ENCODE data around the gene GM2A. TPM values are rescaled to one million over a fixed set of nuclear protein-coding genes. Genes with fewer than 3 reads are reported as not detected.

GM2A gene
- total and polyA plus RNA-seq, 8 donors: 6.4 to 25.0 (median 10.9) TPM

GRCh38 chr5:151318850-151319732, 66.1 kb downstream of the GM2A start:
- WGBS, 2 donors: 39 to 43% methylated on average over 2 of the region's 2 CpGs
- intact Hi-C loops (cut with DNase I): no loop called here
- H3K36me3 ChIP-seq: no peaks in the 10 kb centered on the region
- no peak overlapping the region for H3K27ac ChIP-seq
- H3K4me3 ChIP-seq: no peak overlapping the region
- FAIRE-seq: no peak
- DNase-seq: peak in 1 of 6 donors; percentile 5
- ATAC-seq: peak in 3 of 4 donors; percentile 50 to 55 (median 52)
- H3K9me3 ChIP-seq: no peaks in the 10 kb centered on the region
- H3K27me3 ChIP-seq: no peaks in the 10 kb centered on the region
- no peaks in the 10 kb centered on the region for H3K4me1 ChIP-seq
- TF ChIP-seq, protein P1, sequence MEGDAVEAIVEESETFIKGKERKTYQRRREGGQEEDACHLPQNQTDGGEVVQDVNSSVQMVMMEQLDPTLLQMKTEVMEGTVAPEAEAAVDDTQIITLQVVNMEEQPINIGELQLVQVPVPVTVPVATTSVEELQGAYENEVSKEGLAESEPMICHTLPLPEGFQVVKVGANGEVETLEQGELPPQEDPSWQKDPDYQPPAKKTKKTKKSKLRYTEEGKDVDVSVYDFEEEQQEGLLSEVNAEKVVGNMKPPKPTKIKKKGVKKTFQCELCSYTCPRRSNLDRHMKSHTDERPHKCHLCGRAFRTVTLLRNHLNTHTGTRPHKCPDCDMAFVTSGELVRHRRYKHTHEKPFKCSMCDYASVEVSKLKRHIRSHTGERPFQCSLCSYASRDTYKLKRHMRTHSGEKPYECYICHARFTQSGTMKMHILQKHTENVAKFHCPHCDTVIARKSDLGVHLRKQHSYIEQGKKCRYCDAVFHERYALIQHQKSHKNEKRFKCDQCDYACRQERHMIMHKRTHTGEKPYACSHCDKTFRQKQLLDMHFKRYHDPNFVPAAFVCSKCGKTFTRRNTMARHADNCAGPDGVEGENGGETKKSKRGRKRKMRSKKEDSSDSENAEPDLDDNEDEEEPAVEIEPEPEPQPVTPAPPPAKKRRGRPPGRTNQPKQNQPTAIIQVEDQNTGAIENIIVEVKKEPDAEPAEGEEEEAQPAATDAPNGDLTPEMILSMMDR (IDR thresholded peaks at IDR 0.05): no peak

Other genes with a start within 250 kb of the GM2A start
- 100 to 1,000 TPM in 1 of 6 donors, 10 to 100 TPM in 5; 26.3 to 131 (median 46.5) TPM for gene GPX3, start 232.6 kb upstream of the GM2A start, total RNA-seq
- 100 to 1,000 TPM; 271 to 298 TPM for gene GPX3, start 232.6 kb upstream of the GM2A start, polyA plus RNA-seq
- gene TNIP1, start 172.2 kb upstream of the GM2A start, total RNA-seq: 100 to 1,000 TPM in 1 of 6 donors, 10 to 100 TPM in 5; 66.3 to 118 (median 71.0) TPM
- gene TNIP1, start 172.2 kb upstream of the GM2A start, polyA plus RNA-seq: 10 to 100 TPM; 36.4 to 54.7 TPM
- 10 to 100 TPM; 39.6 to 70.8 (median 48.7) TPM for gene ANXA6, start 95.4 kb upstream of the GM2A start, total RNA-seq
- 10 to 100 TPM; 37.0 to 64.2 TPM for gene ANXA6, start 95.4 kb upstream of the GM2A start, polyA plus RNA-seq
- gene CCDC69, start 29.1 kb upstream of the GM2A start, total RNA-seq: 10 to 100 TPM; 18.1 to 23.1 (median 20.4) TPM
- gene CCDC69, start 29.1 kb upstream of the GM2A start, polyA plus RNA-seq: 10 to 100 TPM in 1 of 2 donors, 1 to 10 TPM in 1; 8.1 to 29.4 TPM
- not detected for gene SLC36A3, start 50.6 kb downstream of the GM2A start, total RNA-seq
- gene SLC36A3, start 50.6 kb downstream of the GM2A start, polyA plus RNA-seq: not detected
- gene SLC36A2, start 94.4 kb downstream of the GM2A start, total RNA-seq: not detected
- gene SLC36A2, start 94.4 kb downstream of the GM2A start, polyA plus RNA-seq: not detected
- gene SLC36A1, start 194.4 kb downstream of the GM2A start, total RNA-seq: 10 to 100 TPM in 1 of 6 donors, 1 to 10 TPM in 5; 5.0 to 11.3 (median 6.0) TPM
- 1 to 10 TPM; 2.2 to 4.0 TPM for gene SLC36A1, start 194.4 kb downstream of the GM2A start, polyA plus RNA-seq